Measurements from ENCODE around the gene GRIFIN. TPM values are rescaled to one million over a fixed set of nuclear protein-coding genes. Genes with fewer than 3 reads are reported as not detected.

The GRIFIN gene
- total RNA-seq, 1 donor from 2014 or later: not detected

DNA sequence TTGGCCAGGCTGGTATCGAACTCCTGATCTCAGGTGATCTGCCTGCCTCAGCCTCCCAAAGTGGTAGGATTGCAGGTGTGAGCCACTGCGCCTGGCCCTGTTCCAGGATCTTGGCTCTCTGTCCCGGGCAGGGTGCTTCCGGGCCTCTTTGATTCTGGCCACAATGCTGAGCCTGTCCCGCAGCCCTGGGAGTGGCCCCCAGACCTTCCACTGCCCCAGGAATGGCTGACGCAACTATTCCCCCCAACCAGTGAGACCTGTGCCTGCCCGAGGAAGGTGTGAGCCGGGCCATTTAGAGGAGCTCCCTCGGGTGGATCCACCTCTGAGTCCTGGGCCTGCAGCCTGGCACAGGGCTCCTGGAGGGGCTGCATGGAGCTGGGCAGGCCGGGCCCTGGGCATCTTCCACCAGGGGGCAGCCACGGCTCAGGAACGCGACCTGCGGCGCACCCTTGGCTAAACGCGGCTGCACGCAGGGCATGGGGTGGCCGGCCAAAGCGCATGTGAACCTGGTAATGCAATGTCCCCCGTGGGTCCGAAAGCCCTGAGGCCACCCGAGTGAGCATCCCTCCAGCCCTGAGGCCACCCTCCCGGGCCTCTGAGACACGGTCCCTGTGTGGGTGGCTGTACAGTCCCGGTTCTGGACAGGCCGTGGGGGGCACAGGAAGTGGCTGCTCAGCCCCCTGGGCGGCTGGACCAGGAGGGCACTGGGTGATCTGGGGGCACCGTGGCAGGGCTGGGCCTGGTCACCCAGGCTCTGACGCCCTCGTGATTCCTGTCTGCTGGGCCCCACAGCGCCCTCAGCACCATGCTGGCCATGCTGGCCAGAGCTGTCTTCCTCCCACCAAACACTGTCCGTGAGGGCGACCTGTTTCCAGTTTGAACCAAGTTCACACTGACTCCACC lies 24.8 kb downstream of the GRIFIN start:
- Mint-ChIP-seq H3K36me3 (ENCODE audit: low read depth, unreplicated experiment) (peaks cover 3% of the 10 kb centered on the region), H3K9me3 (ENCODE audit: unreplicated experiment) (peaks cover 8% of the 10 kb centered on the region), H3K27me3 (ENCODE audit: low read depth, unreplicated experiment) (peaks cover 6% of the 10 kb centered on the region), H3K4me3 (ENCODE audit: unreplicated experiment) (no peak overlapping the region), H3K4me1 (ENCODE audit: low read depth, unreplicated experiment) (peaks cover 2% of the 10 kb centered on the region), H3K27ac (ENCODE audit: unreplicated experiment) (no peak overlapping the region)
- no peaks in the 10 kb centered on the region for H3K36me3 ChIP-seq (ENCODE audit: insufficient read depth, low read length)
- peak overlapping the region; percentile 82 for H3K4me2 ChIP-seq (ENCODE audit: low read length)
- H3K27me3 ChIP-seq (ENCODE audit: insufficient read depth, low read length): no peaks in the 10 kb centered on the region
- DNase-seq (ENCODE audit: low read depth) (no peak), FAIRE-seq (no peak)
- peak overlapping the region; percentile 90 for H2AFZ ChIP-seq (ENCODE audit: low read depth, low read length)
- H3K79me2 ChIP-seq (ENCODE audit: insufficient read depth, low read length): no peaks in the 10 kb centered on the region
- H3K9me3 ChIP-seq (ENCODE audit: insufficient read depth, low read depth, low read length): no peaks in the 10 kb centered on the region
- H3K4me3 ChIP-seq (ENCODE audit: insufficient read depth, low read depth, low read length): no peak overlapping the region
- no peak for TF ChIP-seq EZH2 (IDR thresholded peaks at IDR 0.05; ENCODE audit: insufficient read depth, low read length)
- TF ChIP-seq, protein P1, sequence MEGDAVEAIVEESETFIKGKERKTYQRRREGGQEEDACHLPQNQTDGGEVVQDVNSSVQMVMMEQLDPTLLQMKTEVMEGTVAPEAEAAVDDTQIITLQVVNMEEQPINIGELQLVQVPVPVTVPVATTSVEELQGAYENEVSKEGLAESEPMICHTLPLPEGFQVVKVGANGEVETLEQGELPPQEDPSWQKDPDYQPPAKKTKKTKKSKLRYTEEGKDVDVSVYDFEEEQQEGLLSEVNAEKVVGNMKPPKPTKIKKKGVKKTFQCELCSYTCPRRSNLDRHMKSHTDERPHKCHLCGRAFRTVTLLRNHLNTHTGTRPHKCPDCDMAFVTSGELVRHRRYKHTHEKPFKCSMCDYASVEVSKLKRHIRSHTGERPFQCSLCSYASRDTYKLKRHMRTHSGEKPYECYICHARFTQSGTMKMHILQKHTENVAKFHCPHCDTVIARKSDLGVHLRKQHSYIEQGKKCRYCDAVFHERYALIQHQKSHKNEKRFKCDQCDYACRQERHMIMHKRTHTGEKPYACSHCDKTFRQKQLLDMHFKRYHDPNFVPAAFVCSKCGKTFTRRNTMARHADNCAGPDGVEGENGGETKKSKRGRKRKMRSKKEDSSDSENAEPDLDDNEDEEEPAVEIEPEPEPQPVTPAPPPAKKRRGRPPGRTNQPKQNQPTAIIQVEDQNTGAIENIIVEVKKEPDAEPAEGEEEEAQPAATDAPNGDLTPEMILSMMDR (IDR thresholded peaks at IDR 0.05; ENCODE audit: insufficient read depth, low read depth, low read length): peak; percentile 65
- no peak overlapping the region for H3K9ac ChIP-seq (ENCODE audit: low read length)
- H3K27ac ChIP-seq (ENCODE audit: low read depth, low read length): no peak overlapping the region
- peaks cover 8% of the 10 kb centered on the region for H3K4me1 ChIP-seq (ENCODE audit: insufficient read depth, low read length)
- H4K20me1 ChIP-seq (ENCODE audit: insufficient read depth, low read length): no peaks in the 10 kb centered on the region

DNA sequence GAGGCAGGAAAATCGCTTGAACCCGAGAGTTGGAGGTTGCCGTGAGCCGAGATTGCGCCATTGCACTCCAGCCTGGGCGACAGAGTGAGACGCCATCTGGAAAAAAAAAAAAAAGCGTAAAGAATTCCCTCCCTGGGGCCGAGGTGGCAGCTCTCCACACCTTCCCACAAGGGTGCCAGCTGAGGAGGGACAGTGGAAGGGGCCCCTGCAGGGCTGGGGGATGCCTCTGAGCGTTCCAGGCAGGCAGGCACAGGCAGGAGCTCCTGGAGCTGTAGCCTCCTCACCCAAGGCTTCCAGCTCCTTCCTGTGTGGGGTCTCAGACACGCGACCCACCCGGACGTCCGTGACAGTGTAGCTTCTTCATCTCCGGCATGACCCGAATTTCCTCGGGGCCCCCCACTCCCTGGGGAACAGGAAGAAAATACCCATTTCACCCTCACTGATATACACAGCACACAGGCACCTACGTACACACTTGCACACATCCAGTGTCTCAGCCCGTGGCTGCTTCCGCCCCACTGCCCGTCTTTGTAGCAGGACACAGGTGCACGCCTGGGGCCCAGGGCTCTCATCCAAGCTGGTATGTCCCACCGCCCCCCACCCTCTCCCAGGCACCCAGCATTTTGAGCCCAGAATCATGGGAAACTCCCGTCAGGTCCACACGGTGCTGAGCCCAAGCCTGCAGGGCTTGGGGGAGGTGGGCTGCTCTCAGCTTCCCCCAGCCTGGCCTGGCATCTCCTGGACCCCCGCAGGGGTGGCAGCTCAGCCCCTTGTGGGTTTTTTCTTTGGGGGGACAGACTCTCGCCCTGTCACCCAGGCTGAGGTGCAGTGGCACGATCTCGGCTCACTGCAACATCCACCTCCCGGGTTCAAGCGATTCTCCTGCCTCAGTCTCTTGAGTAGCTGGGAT lies 25.7 kb downstream of the GRIFIN start:
- H3K27me3 Mint-ChIP-seq (ENCODE audit: low read depth, unreplicated experiment): peaks cover 6% of the 10 kb centered on the region
- H3K4me3 Mint-ChIP-seq (ENCODE audit: unreplicated experiment): no peak overlapping the region

More for the DNA sequence above, 25.7 kb downstream of the GRIFIN start:
- Histone ChIP-seq H3K4me3 (ENCODE audit: insufficient read depth, low read depth, low read length) (no peak overlapping the region), H4K20me1 (ENCODE audit: insufficient read depth, low read length) (no peaks in the 10 kb centered on the region), H3K36me3 (ENCODE audit: insufficient read depth, low read length) (no peaks in the 10 kb centered on the region), H3K9me3 (ENCODE audit: insufficient read depth, low read depth, low read length) (no peaks in the 10 kb centered on the region), H3K79me2 (ENCODE audit: insufficient read depth, low read length) (no peaks in the 10 kb centered on the region), H3K27ac (ENCODE audit: low read depth, low read length) (no peak overlapping the region), H3K27me3 (ENCODE audit: insufficient read depth, low read length) (no peaks in the 10 kb centered on the region), H2AFZ (ENCODE audit: low read depth, low read length) (no peak overlapping the region), H3K4me1 (ENCODE audit: insufficient read depth, low read length) (peaks cover 8% of the 10 kb centered on the region), H3K9ac (ENCODE audit: low read length) (no peak overlapping the region), H3K4me2 (ENCODE audit: low read length) (no peak overlapping the region)
- peaks cover 4% of the 10 kb centered on the region for H3K9me3 Mint-ChIP-seq (ENCODE audit: unreplicated experiment)
- peaks cover 2% of the 10 kb centered on the region for H3K4me1 Mint-ChIP-seq (ENCODE audit: low read depth, unreplicated experiment)
- TF ChIP-seq EZH2 (IDR thresholded peaks at IDR 0.05; ENCODE audit: insufficient read depth, low read length): no peak
- TF ChIP-seq, protein P1 (IDR thresholded peaks at IDR 0.05; ENCODE audit: insufficient read depth, low read depth, low read length): no peak
- FAIRE-seq (no peak), DNase-seq (ENCODE audit: low read depth) (no peak)
- no peak overlapping the region for H3K27ac Mint-ChIP-seq (ENCODE audit: unreplicated experiment)
- peaks cover 3% of the 10 kb centered on the region for H3K36me3 Mint-ChIP-seq (ENCODE audit: low read depth, unreplicated experiment)

All from astrocyte (in vitro differentiated cells and primary cell).